ENCODE measurements around the gene LRRN1. TPM values are rescaled to one million over a fixed set of nuclear protein-coding genes. Genes with fewer than 3 reads are reported as not detected.
"Not testable (repeated sequence)": the region's sequence is repeated elsewhere in the genome, so short reads cannot be mapped to it uniquely, and the experiment has no call there.

Gene LRRN1
- total and polyA plus RNA-seq, 5 donors, result 0.05 to 0.15 (median 0.14) TPM; not detected in 1

DNA sequence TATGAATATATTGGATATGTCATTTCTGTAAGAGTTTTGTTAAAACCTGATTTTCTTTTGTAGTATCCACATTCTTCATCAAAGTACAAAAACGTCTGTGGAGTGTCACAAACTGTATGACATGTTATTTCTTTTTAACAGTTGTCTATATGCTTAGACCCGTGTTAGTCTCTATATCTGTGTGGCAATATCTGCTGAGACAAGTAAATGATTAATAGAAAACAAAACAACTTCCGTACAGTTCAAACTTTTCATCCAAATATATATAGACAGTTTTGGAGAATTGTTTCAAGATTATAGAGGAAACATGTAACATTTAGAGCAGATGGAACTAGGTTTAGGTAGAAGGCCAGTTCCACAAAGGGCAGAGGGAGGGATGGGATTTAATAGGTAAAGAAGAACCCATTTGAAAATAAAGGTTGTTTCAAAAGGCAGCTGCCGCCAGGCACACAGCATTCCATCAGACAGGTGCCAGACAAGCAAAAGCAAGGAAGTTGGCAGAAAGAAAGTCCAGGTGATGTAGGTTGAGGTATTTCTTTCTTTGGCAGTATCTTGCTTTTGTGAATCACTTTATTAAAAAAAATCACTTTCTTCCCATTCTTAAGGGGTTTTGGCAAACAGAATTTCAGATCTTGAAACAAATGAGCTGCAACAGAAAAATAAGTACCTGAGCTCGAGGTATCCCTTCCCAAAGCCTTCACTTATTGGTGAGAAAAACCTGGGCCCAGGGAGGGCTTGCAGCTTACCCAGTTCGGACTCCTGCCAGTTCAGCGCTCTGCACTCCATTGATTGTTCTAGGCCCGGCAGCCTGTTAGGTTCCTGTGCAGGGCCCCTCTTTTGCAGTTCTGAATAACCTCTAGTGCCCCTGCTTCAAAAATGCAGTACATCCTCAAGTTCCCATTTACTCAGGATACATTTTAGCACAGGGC, 49.0 kb downstream of the LRRN1 start:
- ATAC-seq (no peak), DNase-seq (no peak)
- Histone ChIP-seq H3K27ac (ENCODE audit: low read length) (no peak overlapping the region), H3K4me3 (ENCODE audit: low read length) (no peak overlapping the region), H3K27me3 (ENCODE audit: control insufficient read depth, insufficient read depth) (no peaks in the 10 kb centered on the region), H3K4me1 (ENCODE audit: control insufficient read depth, insufficient read depth, low read length) (no peaks in the 10 kb centered on the region), H3K9me3 (ENCODE audit: control insufficient read depth, low read length) (no peaks in the 10 kb centered on the region)
- WGBS, result 83% methylated on average over 8 of the region's 8 CpGs
- intact Hi-C loops (cut with DNase I), result no loop called here

DNA sequence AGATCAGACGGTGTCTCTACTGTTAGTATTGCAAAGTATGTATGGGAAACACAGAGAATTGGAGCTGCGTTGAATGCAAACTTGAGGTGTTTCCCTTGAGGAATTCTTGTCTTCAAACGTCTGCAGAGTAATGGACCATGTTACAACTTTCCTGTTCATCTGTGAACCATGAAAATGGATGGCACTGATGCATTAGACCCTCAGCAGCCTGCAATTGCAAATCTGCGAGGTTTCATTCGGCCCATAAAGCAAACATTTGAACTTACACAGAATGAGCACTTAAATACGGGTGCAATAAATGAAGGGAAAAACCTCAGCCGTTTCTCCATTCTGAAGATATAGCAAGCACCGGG, 49.7 kb downstream of the LRRN1 start:
- no peaks in the 10 kb centered on the region for H3K27me3 ChIP-seq (ENCODE audit: control insufficient read depth, insufficient read depth)
- H3K9me3 ChIP-seq (ENCODE audit: control insufficient read depth, low read length), result no peaks in the 10 kb centered on the region
- WGBS, result 79% methylated on average over 8 of the region's 8 CpGs
- no peaks in the 10 kb centered on the region for H3K4me1 ChIP-seq (ENCODE audit: control insufficient read depth, insufficient read depth, low read length)
- no peak overlapping the region for H3K27ac ChIP-seq (ENCODE audit: low read length)
- intact Hi-C loops (cut with DNase I), result no loop called here
- ATAC-seq (no peak), DNase-seq (no peak)
- H3K4me3 ChIP-seq (ENCODE audit: low read length), result no peak overlapping the region

GRCh38 chr3:3851621-3852323, 52.5 kb downstream of the LRRN1 start:
- ATAC-seq (no peak), DNase-seq (no peak)
- 95% methylated on average over 4 of the region's 4 CpGs for WGBS
- intact Hi-C loops (cut with DNase I), result no loop called here
- H3K4me3 ChIP-seq (ENCODE audit: low read length), result no peak overlapping the region
- H3K9me3 ChIP-seq (ENCODE audit: control insufficient read depth, low read length), result no peaks in the 10 kb centered on the region
- no peaks in the 10 kb centered on the region for H3K4me1 ChIP-seq (ENCODE audit: control insufficient read depth, insufficient read depth, low read length)
- H3K27ac ChIP-seq (ENCODE audit: low read length), result no peak overlapping the region
- H3K27me3 ChIP-seq (ENCODE audit: control insufficient read depth, insufficient read depth), result no peaks in the 10 kb centered on the region

- Histone ChIP-seq H3K27ac (ENCODE audit: low read length) (no peak overlapping the region), H3K9me3 (ENCODE audit: control insufficient read depth, low read length) (no peaks in the 10 kb centered on the region), H3K4me1 (ENCODE audit: control insufficient read depth, insufficient read depth, low read length) (no peaks in the 10 kb centered on the region), H3K27me3 (ENCODE audit: control insufficient read depth, insufficient read depth) (no peaks in the 10 kb centered on the region), H3K4me3 (ENCODE audit: low read length) (no peak overlapping the region)
- DNase-seq, result no peak
- intact Hi-C loops (cut with DNase I), result no loop called here
- 71% methylated on average over 1 of the region's 1 CpG for WGBS
- ATAC-seq, result no peak
Observed at GRCh38 chr3:3853544-3853943, 54.3 kb downstream of the LRRN1 start.

DNA sequence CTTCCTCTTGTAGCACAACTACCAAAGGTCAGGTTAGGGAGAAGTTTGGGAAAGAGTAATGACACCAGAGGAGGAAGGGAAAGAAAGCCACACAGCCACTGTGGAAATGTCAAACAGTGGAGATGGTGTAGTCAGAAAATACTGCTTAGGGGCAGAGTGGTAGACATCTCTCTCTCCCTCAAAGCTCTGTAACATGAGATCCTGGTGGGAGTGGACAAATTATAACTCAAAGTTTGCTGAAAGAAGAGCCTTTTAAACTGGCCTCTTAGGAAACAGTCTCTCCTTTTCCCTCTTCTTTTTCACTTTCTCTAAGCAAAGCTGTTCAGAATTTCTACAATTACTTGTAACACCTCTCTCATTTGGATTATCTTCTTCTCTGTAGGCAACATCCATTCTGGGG, 55.8 kb downstream of the LRRN1 start:
- intact Hi-C loops (cut with DNase I), result no loop called here
- no peak for ATAC-seq
- Histone ChIP-seq H3K9me3 (ENCODE audit: control insufficient read depth, low read length) (no peaks in the 10 kb centered on the region), H3K27ac (ENCODE audit: low read length) (no peak overlapping the region), H3K27me3 (ENCODE audit: control insufficient read depth, insufficient read depth) (no peaks in the 10 kb centered on the region), H3K4me3 (ENCODE audit: low read length) (no peak overlapping the region), H3K4me1 (ENCODE audit: control insufficient read depth, insufficient read depth, low read length) (no peaks in the 10 kb centered on the region)
- no peak for DNase-seq

DNA sequence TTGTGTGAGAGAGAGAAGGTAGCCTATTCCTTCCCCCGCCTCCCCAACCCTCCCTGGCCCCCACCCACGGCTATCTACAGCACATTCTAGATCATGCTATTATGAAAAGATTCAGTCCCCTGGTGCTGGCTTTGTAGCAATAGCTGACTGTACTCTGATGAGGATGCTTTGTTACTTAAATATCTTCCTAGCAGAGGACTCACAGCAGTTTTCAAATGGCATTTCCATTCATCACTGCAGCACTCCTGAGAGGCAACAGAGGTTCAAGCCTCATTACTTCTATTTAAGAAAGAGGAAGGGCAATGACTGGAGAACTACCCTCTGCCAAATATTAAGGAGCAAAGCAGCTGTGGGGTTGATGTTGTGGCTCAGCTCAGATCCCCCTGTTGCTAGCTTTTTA, 61.0 kb downstream of the LRRN1 start:
- no peaks in the 10 kb centered on the region for H3K4me1 ChIP-seq (ENCODE audit: control insufficient read depth, insufficient read depth, low read length)
- no peaks in the 10 kb centered on the region for H3K27me3 ChIP-seq (ENCODE audit: control insufficient read depth, insufficient read depth)
- H3K4me3 ChIP-seq (ENCODE audit: low read length), result no peak overlapping the region
- intact Hi-C loops (cut with DNase I), result no loop called here
- WGBS, result 65% methylated on average over 2 of the region's 2 CpGs
- H3K27ac ChIP-seq (ENCODE audit: low read length), result no peak overlapping the region
- no peaks in the 10 kb centered on the region for H3K9me3 ChIP-seq (ENCODE audit: control insufficient read depth, low read length)
- ATAC-seq, result no peak
- no peak for DNase-seq

GRCh38 chr3:3862534-3862933, 63.3 kb downstream of the LRRN1 start:
- no peak overlapping the region for H3K27ac ChIP-seq (ENCODE audit: low read length)
- WGBS, result 87% methylated on average over 5 of the region's 5 CpGs

DNA sequence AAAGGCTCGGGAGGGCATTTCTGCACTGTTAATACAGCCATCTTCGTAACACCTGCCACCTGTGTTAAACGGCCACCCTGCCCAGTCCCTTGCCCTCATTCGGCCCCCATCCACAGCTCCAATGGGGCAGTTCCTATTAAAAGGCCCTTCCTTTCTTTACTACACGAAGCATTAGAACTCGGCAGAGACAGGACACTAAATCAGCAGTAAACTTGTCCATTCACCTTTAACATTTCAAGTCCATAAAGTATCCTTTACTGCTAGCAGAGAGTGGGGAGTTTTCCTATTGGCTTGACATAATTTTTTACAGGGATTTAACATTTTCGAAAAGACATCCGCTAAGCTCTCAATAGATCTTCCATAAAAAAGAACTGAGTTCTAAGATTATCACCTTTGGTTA, 76.3 kb downstream of the LRRN1 start:
- ATAC-seq (no peak), DNase-seq (no peak)
- H3K4me3 ChIP-seq (ENCODE audit: low read length), result no peak overlapping the region
- H3K9me3 ChIP-seq (ENCODE audit: control insufficient read depth, low read length), result no peaks in the 10 kb centered on the region
- intact Hi-C loops (cut with DNase I), result no loop called here
- H3K27ac ChIP-seq (ENCODE audit: low read length), result no peak overlapping the region
- H3K27me3 ChIP-seq (ENCODE audit: control insufficient read depth, insufficient read depth), result no peaks in the 10 kb centered on the region
- no peaks in the 10 kb centered on the region for H3K4me1 ChIP-seq (ENCODE audit: control insufficient read depth, insufficient read depth, low read length)
- 80% methylated on average over 8 of the region's 8 CpGs for WGBS

More at GRCh38 chr3:3862534-3862933, 63.3 kb downstream of the LRRN1 start:
- Histone ChIP-seq H3K4me1 (ENCODE audit: control insufficient read depth, insufficient read depth, low read length) (no peaks in the 10 kb centered on the region), H3K4me3 (ENCODE audit: low read length) (no peak overlapping the region), H3K27me3 (ENCODE audit: control insufficient read depth, insufficient read depth) (no peaks in the 10 kb centered on the region), H3K9me3 (ENCODE audit: control insufficient read depth, low read length) (no peaks in the 10 kb centered on the region)
- DNase-seq (no peak), ATAC-seq (no peak)
- intact Hi-C loops (cut with DNase I), result no loop called here

DNA sequence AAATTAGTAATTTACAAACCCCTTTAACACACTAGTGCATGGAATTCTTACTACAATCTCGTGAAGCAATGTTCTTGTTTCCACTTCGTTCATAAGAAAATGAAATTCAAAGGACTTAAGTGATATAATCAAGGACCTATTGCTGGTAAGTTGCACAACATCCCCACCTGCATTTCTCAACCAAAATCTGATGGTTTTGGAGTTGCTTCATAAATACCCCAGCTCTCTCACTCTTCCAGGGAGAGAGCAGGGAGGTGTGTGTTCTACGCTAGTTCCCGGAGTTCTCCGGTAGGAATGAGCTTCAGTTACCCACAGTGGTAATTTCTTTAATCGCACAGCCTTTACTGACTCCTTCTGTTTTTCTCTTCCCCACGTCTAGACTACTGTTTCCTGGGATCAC, 81.8 kb downstream of the LRRN1 start:
- intact Hi-C loops (cut with DNase I), result no loop called here
- DNase-seq, result no peak
- H3K9me3 ChIP-seq (ENCODE audit: control insufficient read depth, low read length), result no peaks in the 10 kb centered on the region
- no peak for ATAC-seq
- H3K27ac ChIP-seq (ENCODE audit: low read length), result no peak overlapping the region
- no peaks in the 10 kb centered on the region for H3K4me1 ChIP-seq (ENCODE audit: control insufficient read depth, insufficient read depth, low read length)
- H3K27me3 ChIP-seq (ENCODE audit: control insufficient read depth, insufficient read depth), result no peaks in the 10 kb centered on the region
- H3K4me3 ChIP-seq (ENCODE audit: low read length), result no peak overlapping the region
- WGBS, result 85% methylated on average over 7 of the region's 7 CpGs

DNA sequence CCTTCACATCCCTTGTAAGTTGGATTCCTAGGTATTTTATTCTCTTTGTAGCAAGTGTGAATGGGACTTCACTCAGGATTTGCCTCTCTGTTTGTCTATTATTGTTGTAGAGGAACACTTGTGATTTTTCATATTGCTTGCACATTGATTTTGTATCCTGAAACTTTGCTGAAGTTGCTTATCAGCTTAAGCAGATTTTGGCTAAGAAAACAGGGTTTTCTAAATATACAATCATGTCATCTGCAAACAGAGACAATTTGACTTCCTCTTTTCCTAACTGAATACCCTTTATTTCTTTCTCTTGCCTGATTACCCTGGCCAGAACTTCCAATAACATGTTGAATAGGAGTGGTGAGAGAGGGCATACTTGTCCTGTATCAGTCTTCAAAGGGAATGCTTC, 88.1 kb downstream of the LRRN1 start:
- H3K9me3 ChIP-seq (ENCODE audit: control insufficient read depth, low read length); intact Hi-C loops (cut with DNase I); H3K27me3 ChIP-seq (ENCODE audit: control insufficient read depth, insufficient read depth); DNase-seq; ATAC-seq; H3K4me3 ChIP-seq (ENCODE audit: low read length); H3K27ac ChIP-seq (ENCODE audit: low read length); H3K4me1 ChIP-seq (ENCODE audit: control insufficient read depth, insufficient read depth, low read length): not testable (repeated sequence)

- 25% methylated on average over 4 of the region's 4 CpGs for WGBS
- H3K27ac ChIP-seq (ENCODE audit: low read length), result no peak overlapping the region
- no peaks in the 10 kb centered on the region for H3K27me3 ChIP-seq (ENCODE audit: control insufficient read depth, insufficient read depth)
- no peaks in the 10 kb centered on the region for H3K9me3 ChIP-seq (ENCODE audit: control insufficient read depth, low read length)
- H3K4me1 ChIP-seq (ENCODE audit: control insufficient read depth, insufficient read depth, low read length), result no peaks in the 10 kb centered on the region
- intact Hi-C loops (cut with DNase I), result no loop called here
- DNase-seq (no peak), ATAC-seq (no peak)
- no peak overlapping the region for H3K4me3 ChIP-seq (ENCODE audit: low read length)
Observed at GRCh38 chr3:3893590-3893989, 94.4 kb downstream of the LRRN1 start.

All from right cardiac atrium (tissue), 5 donors.